Coronary artery (tissue), 2 donors: ENCODE data around the gene ARHGEF33.

ENCODE experiments used
- DNase-seq: peaks from one replicate; pipeline ENCODE4 v3.0.0-alpha.2; 2017; ENCODE audit warnings: low spot score
- H3K27ac ChIP-seq, 2 donors: fragments of 200-600 bp; sonication (generic); one replicate each; pipeline ENCODE4 v1.5.1; 2016 to 2019
- H3K4me3 ChIP-seq: fragments of 200-600 bp; sonication (generic); 2 replicates; pipeline ENCODE4 v1.5.1; 2016; ENCODE audit warnings: mild to moderate bottlenecking, moderate library complexity
- CTCF ChIP-seq: fragments of 200-600 bp; sonication (generic); IDR thresholded peaks from one replicate; pipeline ENCODE4 v1.5.1; 2019; ENCODE audit warnings: antibody characterized with exemption

The ARHGEF33 gene

GRCh38 chr2:38981670-38982357, 92.1 kb downstream of the ARHGEF33 start:
- no peak overlapping the region for H3K27ac ChIP-seq
- no peak for TF ChIP-seq CTCF
- no peak overlapping the region for H3K4me3 ChIP-seq
- DNase-seq: no peak

- DNase-seq: no peak
- Histone ChIP-seq H3K4me3 (no peak overlapping the region), H3K27ac (no peak overlapping the region)
- TF ChIP-seq CTCF: no peak
These were observed 92.8 kb downstream of the ARHGEF33 start for GRCh38 chr2:38982498-38982897.

- TF ChIP-seq CTCF: no peak
- Histone ChIP-seq H3K27ac (no peak overlapping the region), H3K4me3 (no peak overlapping the region)
- DNase-seq: no peak
These were observed 99.0 kb downstream of the ARHGEF33 start for GRCh38 chr2:38988716-38989115.

- Histone ChIP-seq H3K4me3 (no peak overlapping the region), H3K27ac (no peak overlapping the region)
- DNase-seq: no peak
- TF ChIP-seq CTCF: no peak
These were observed 102.2 kb downstream of the ARHGEF33 start for GRCh38 chr2:38991899-38992298.

GRCh38 chr2:38997781-38998180, 108.1 kb downstream of the ARHGEF33 start:
- Histone ChIP-seq H3K4me3 (no peak overlapping the region), H3K27ac (no peak overlapping the region)
- no peak for DNase-seq
- TF ChIP-seq CTCF: no peak

GRCh38 chr2:39000552-39000951, 110.9 kb downstream of the ARHGEF33 start:
- no peak overlapping the region for H3K27ac ChIP-seq
- no peak for TF ChIP-seq CTCF
- no peak overlapping the region for H3K4me3 ChIP-seq
- no peak for DNase-seq

GRCh38 chr2:39007875-39008504, 118.3 kb downstream of the ARHGEF33 start:
- TF ChIP-seq CTCF: no peak

More at GRCh38 chr2:39007875-39008504, 118.3 kb downstream of the ARHGEF33 start:
- no peak overlapping the region for H3K4me3 ChIP-seq
- H3K27ac ChIP-seq: no peak overlapping the region
- no peak for DNase-seq
